Astrocyte (in vitro differentiated cells and primary cell): ENCODE measurements around the gene TBC1D3I.
"Not testable (repeated sequence)": the region's sequence is repeated elsewhere in the genome, so short reads cannot be mapped to it uniquely, and the experiment has no call there.

ENCODE experiments used
- CTCF ChIP-seq: IDR thresholded peaks from 2 replicates; pipeline ENCODE4 v1.5.1; 2011; ENCODE audit warnings: low read depth, mild to moderate bottlenecking, inconsistent platforms, low read length, moderate library complexity; ENCODE audit not compliant: insufficient read depth
- EZH2 ChIP-seq: IDR thresholded peaks from 2 replicates; pipeline ENCODE4 v1.6.1; 2012; ENCODE audit warnings: mild to moderate bottlenecking, low read length, inconsistent platforms; ENCODE audit not compliant: insufficient read depth

- not testable (repeated sequence) for TF ChIP-seq CTCF, EZH2
Measured at GRCh38 chr17:36221581-36222100, 42.7 kb downstream of the TBC1D3I start.
